ENCODE data around the gene GRM5. TPM values are rescaled to one million over a fixed set of nuclear protein-coding genes. Genes with fewer than 3 reads are reported as not detected.
"Not testable (repeated sequence)": the region's sequence is repeated elsewhere in the genome, so short reads cannot be mapped to it uniquely, and the experiment has no call there.

The GRM5 gene
- total RNA-seq, 2 experiments from 2014 or later, result not detected

- H3K4me3 Mint-ChIP-seq, result no peak overlapping the region
- ATAC-seq, result no peak
- H3K4me1 Mint-ChIP-seq, result peaks cover 18% of the 10 kb centered on the region
- CTCF ChIA-PET, result interaction anchor here (1.0 to 4.0 kb wide), 3 partner anchors 14 to 522 kb away, joined by 3 to 15 read pairs (median 3); no protein-coding TSS in a partner anchor
- peaks cover 5% of the 10 kb centered on the region for H3K27me3 Mint-ChIP-seq
- peaks cover 10% of the 10 kb centered on the region for H3K36me3 Mint-ChIP-seq
- no peak for DNase-seq
- no peaks in the 10 kb centered on the region for H3K9me3 Mint-ChIP-seq (ENCODE audit: low read depth)
- H3K27ac Mint-ChIP-seq, result no peak overlapping the region
Observed at GRCh38 chr11:88538098-88538497, 527.7 kb downstream of the GRM5 start.

GRCh38 chr11:88537613-88538012 is 528.2 kb downstream of the GRM5 start:
- Mint-ChIP-seq H3K4me1 (peaks cover 18% of the 10 kb centered on the region), H3K9me3 (ENCODE audit: low read depth) (no peaks in the 10 kb centered on the region), H3K27me3 (peaks cover 9% of the 10 kb centered on the region), H3K4me3 (no peak overlapping the region), H3K36me3 (peaks cover 10% of the 10 kb centered on the region), H3K27ac (no peak overlapping the region)
- no peak for DNase-seq
- CTCF ChIA-PET, result interaction anchor here (1.0 to 4.0 kb wide), 3 partner anchors 15 to 521 kb away, joined by 3 to 15 read pairs (median 3); no protein-coding TSS in a partner anchor
- ATAC-seq, result no peak

GRCh38 chr11:88536616-88537265 is 529.0 kb downstream of the GRM5 start:
- DNase-seq (no peak), ATAC-seq (no peak)
- H3K36me3 Mint-ChIP-seq, result peaks cover 10% of the 10 kb centered on the region
- CTCF ChIA-PET, result interaction anchor here (0.7 to 4.0 kb wide), 6 partner anchors 8 to 519 kb away, joined by 3 to 15 read pairs (median 4); no protein-coding TSS in a partner anchor
- no peak overlapping the region for H3K4me3 Mint-ChIP-seq
- no peaks in the 10 kb centered on the region for H3K9me3 Mint-ChIP-seq (ENCODE audit: low read depth)
- peaks cover 18% of the 10 kb centered on the region for H3K4me1 Mint-ChIP-seq
- H3K27ac Mint-ChIP-seq, result no peak overlapping the region
- peaks cover 9% of the 10 kb centered on the region for H3K27me3 Mint-ChIP-seq

- peaks cover 18% of the 10 kb centered on the region for H3K4me1 Mint-ChIP-seq
- DNase-seq (no peak), ATAC-seq (peak; percentile 99)
- H3K36me3 Mint-ChIP-seq, result peaks cover 10% of the 10 kb centered on the region
- peaks cover 14% of the 10 kb centered on the region for H3K27me3 Mint-ChIP-seq
- H3K27ac Mint-ChIP-seq, result peak overlapping the region; percentile 14
- CTCF ChIA-PET, result interaction anchor here (0.7 to 4.0 kb wide), 5 partner anchors 8 to 200 kb away, joined by 3 to 15 read pairs (median 4); no protein-coding TSS in a partner anchor
- H3K4me3 Mint-ChIP-seq, result no peak overlapping the region
- H3K9me3 Mint-ChIP-seq (ENCODE audit: low read depth), result no peaks in the 10 kb centered on the region
Observed at GRCh38 chr11:88535916-88536547, 529.8 kb downstream of the GRM5 start.

GRCh38 chr11:88535266-88535665 is 530.5 kb downstream of the GRM5 start:
- Mint-ChIP-seq H3K27me3 (peaks cover 19% of the 10 kb centered on the region), H3K4me3 (no peak overlapping the region), H3K9me3 (ENCODE audit: low read depth) (no peaks in the 10 kb centered on the region), H3K27ac (no peak overlapping the region), H3K36me3 (peaks cover 10% of the 10 kb centered on the region), H3K4me1 (peaks cover 18% of the 10 kb centered on the region)
- DNase-seq (no peak), ATAC-seq (no peak)
- CTCF ChIA-PET, result interaction anchor here (1.3 kb wide), 1 partner anchor 12 kb away, joined by 5 read pairs; no protein-coding TSS in a partner anchor

GRCh38 chr11:88534706-88535105 is 531.1 kb downstream of the GRM5 start:
- DNase-seq; ATAC-seq; CTCF ChIA-PET; H3K9me3 Mint-ChIP-seq (ENCODE audit: low read depth); H3K27ac Mint-ChIP-seq; H3K4me3 Mint-ChIP-seq: not testable (repeated sequence)
- Mint-ChIP-seq H3K36me3 (peaks cover 10% of the 10 kb centered on the region), H3K27me3 (peaks cover 20% of the 10 kb centered on the region), H3K4me1 (peaks cover 18% of the 10 kb centered on the region)

GRCh38 chr11:88534185-88534584 is 531.6 kb downstream of the GRM5 start:
- no peak for ATAC-seq

GRCh38 chr11:88533001-88533400 is 532.8 kb downstream of the GRM5 start:
- DNase-seq (no peak), ATAC-seq (no peak)
- H3K4me1 Mint-ChIP-seq, result peaks cover 18% of the 10 kb centered on the region
- H3K27ac Mint-ChIP-seq, result no peak overlapping the region
- no peak overlapping the region for H3K4me3 Mint-ChIP-seq
- peaks cover 29% of the 10 kb centered on the region for H3K27me3 Mint-ChIP-seq
- H3K36me3 Mint-ChIP-seq, result peaks cover 10% of the 10 kb centered on the region
- CTCF ChIA-PET, result interaction anchor here (1.2 kb wide), 1 partner anchor 517 kb away, joined by 3 read pairs; no protein-coding TSS in a partner anchor
- H3K9me3 Mint-ChIP-seq (ENCODE audit: low read depth), result no peaks in the 10 kb centered on the region

More at GRCh38 chr11:88534185-88534584, 531.6 kb downstream of the GRM5 start:
- no peaks in the 10 kb centered on the region for H3K9me3 Mint-ChIP-seq (ENCODE audit: low read depth)
- peaks cover 18% of the 10 kb centered on the region for H3K4me1 Mint-ChIP-seq
- H3K27ac Mint-ChIP-seq, result no peak overlapping the region
- peaks cover 26% of the 10 kb centered on the region for H3K27me3 Mint-ChIP-seq
- H3K36me3 Mint-ChIP-seq, result peaks cover 10% of the 10 kb centered on the region
- no peak for DNase-seq
- no peak overlapping the region for H3K4me3 Mint-ChIP-seq
- CTCF ChIA-PET, result interaction anchor here (1.2 kb wide), 1 partner anchor 518 kb away, joined by 3 read pairs; no protein-coding TSS in a partner anchor

GRCh38 chr11:88531831-88532230 is 534.0 kb downstream of the GRM5 start:
- H3K36me3 Mint-ChIP-seq, result peaks cover 10% of the 10 kb centered on the region
- peaks cover 33% of the 10 kb centered on the region for H3K27me3 Mint-ChIP-seq
- DNase-seq (no peak), ATAC-seq (no peak)
- H3K4me1 Mint-ChIP-seq, result peaks cover 18% of the 10 kb centered on the region
- no peaks in the 10 kb centered on the region for H3K9me3 Mint-ChIP-seq (ENCODE audit: low read depth)
- CTCF ChIA-PET, result no interaction called here
- no peak overlapping the region for H3K4me3 Mint-ChIP-seq
- no peak overlapping the region for H3K27ac Mint-ChIP-seq

GRCh38 chr11:88529426-88529825 is 536.4 kb downstream of the GRM5 start:
- H3K4me1 Mint-ChIP-seq, result no peaks in the 10 kb centered on the region
- CTCF ChIA-PET, result interaction anchor here (1.3 kb wide), 1 partner anchor 15 kb away, joined by 3 read pairs; no protein-coding TSS in a partner anchor
- H3K9me3 Mint-ChIP-seq (ENCODE audit: low read depth), result no peaks in the 10 kb centered on the region
- H3K27me3 Mint-ChIP-seq, result peaks cover 35% of the 10 kb centered on the region
- peaks cover 2% of the 10 kb centered on the region for H3K36me3 Mint-ChIP-seq
- H3K27ac Mint-ChIP-seq, result no peak overlapping the region
- DNase-seq (no peak), ATAC-seq (no peak)
- no peak overlapping the region for H3K4me3 Mint-ChIP-seq

- no peaks in the 10 kb centered on the region for H3K4me1 Mint-ChIP-seq
- no peaks in the 10 kb centered on the region for H3K36me3 Mint-ChIP-seq
- ATAC-seq (no peak), DNase-seq (no peak)
- no peaks in the 10 kb centered on the region for H3K9me3 Mint-ChIP-seq (ENCODE audit: low read depth)
- CTCF ChIA-PET, result interaction anchor here (1.2 to 1.5 kb wide), 2 partner anchors 21 to 28 kb away, joined by 4 to 5 read pairs; no protein-coding TSS in a partner anchor
- H3K4me3 Mint-ChIP-seq, result no peak overlapping the region
- peaks cover 15% of the 10 kb centered on the region for H3K27me3 Mint-ChIP-seq
- no peak overlapping the region for H3K27ac Mint-ChIP-seq
Observed at GRCh38 chr11:88523386-88524071, 542.3 kb downstream of the GRM5 start.

GRCh38 chr11:88522624-88523385 is 543.0 kb downstream of the GRM5 start:
- DNase-seq (no peak), ATAC-seq (no peak)
- Mint-ChIP-seq H3K27me3 (peaks cover 14% of the 10 kb centered on the region), H3K36me3 (no peaks in the 10 kb centered on the region), H3K4me1 (no peaks in the 10 kb centered on the region), H3K4me3 (no peak overlapping the region), H3K9me3 (ENCODE audit: low read depth) (no peaks in the 10 kb centered on the region), H3K27ac (no peak overlapping the region)
- CTCF ChIA-PET, result interaction anchor here (1.3 kb wide), 1 partner anchor 506 kb away, joined by 3 read pairs; no protein-coding TSS in a partner anchor
